SJSA1 (cell line): Measurements from ENCODE around the gene ACVRL1. TPM values are rescaled to one million over a fixed set of nuclear protein-coding genes. Genes with fewer than 3 reads are reported as not detected.

Experiments used
- DNase-seq, 2 experiments: peaks; one replicate each; pipeline ENCODE4 v3.0.0-alpha.2; 2015 to 2020; ENCODE audit warnings: low spot score in 2 of 2, low read depth in 1 of 2
- H3K27ac ChIP-seq: fragments of 250-450 bp; sonication (Bioruptor Pico); 2 replicates; pipeline ENCODE4 v1.5.1; 2020; ENCODE audit warnings: mild to moderate bottlenecking, moderate library complexity
- H3K27me3 ChIP-seq: fragments of 250-450 bp; sonication (Bioruptor Pico); replicated peaks from 2 replicates; pipeline ENCODE4 v1.5.1; 2020; ENCODE audit warnings: mild to moderate bottlenecking, moderate library complexity
- H3K36me3 ChIP-seq: fragments of 250-450 bp; sonication (Bioruptor Pico); 2 replicates; pipeline ENCODE4 v1.5.1; 2020; ENCODE audit warnings: mild to moderate bottlenecking
- H3K4me1 ChIP-seq: fragments of 250-450 bp; sonication (Bioruptor Pico); replicated peaks from 2 replicates; pipeline ENCODE4 v1.6.1; 2021; ENCODE audit warnings: mild to moderate bottlenecking
- H3K4me3 ChIP-seq: fragments of 250-450 bp; sonication (Bioruptor Pico); 2 replicates; pipeline ENCODE4 v1.5.1; 2020; ENCODE audit warnings: mild to moderate bottlenecking
- H3K9me3 ChIP-seq: fragments of 250-450 bp; sonication (Bioruptor Pico); replicated peaks from 2 replicates; pipeline ENCODE4 v1.5.1; 2020; ENCODE audit warnings: mild to moderate bottlenecking
- total RNA-seq: library from RNA; depleted of rRNA; stranded (reverse); fragments of >200 nt; shearing (Covaris generic); gene quantifications from 2 replicates; pipeline ENCODE4 v1.2.3, GENCODE V29; 2014

ACVRL1 gene
- total RNA-seq, 1 experiment from 2014 or later, result 23.3 TPM

DNA sequence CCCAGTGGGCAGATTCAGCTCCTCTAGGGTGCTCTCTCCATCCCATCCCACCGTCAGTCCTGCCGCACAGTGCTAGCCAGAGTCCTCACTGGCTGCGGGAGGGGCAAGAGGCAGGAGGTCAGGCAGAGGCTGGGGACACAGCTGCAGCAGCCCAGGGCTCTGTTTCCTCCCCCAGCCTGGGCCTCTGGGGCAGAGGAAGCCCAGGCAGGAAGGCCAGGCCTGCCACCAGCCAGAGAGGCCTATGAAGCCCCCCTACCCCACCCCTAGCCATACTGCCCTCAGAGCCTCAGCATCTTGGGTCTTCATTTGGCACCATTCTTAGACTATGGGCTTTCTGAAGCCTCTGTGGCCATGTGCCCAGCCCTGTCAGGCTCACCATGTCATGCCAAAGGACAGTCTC is 3.4 kb downstream of the ACVRL1 start:
- no peak overlapping the region for H3K4me3 ChIP-seq
- DNase-seq, result no peak

GRCh38 chr12:51911307-51911706 is 4.0 kb downstream of the ACVRL1 start:
- peaks cover 11% of the 10 kb centered on the region for H3K36me3 ChIP-seq
- peaks cover 45% of the 10 kb centered on the region for H3K4me1 ChIP-seq
- H3K9me3 ChIP-seq, result no peaks in the 10 kb centered on the region
- H3K4me3 ChIP-seq, result no peak overlapping the region
- no peaks in the 10 kb centered on the region for H3K27me3 ChIP-seq
- no peak for DNase-seq
- peak overlapping the region; percentile 53 for H3K27ac ChIP-seq

More for the DNA sequence above, 3.4 kb downstream of the ACVRL1 start:
- H3K9me3 ChIP-seq, result no peaks in the 10 kb centered on the region
- H3K4me1 ChIP-seq, result peaks cover 45% of the 10 kb centered on the region
- no peak overlapping the region for H3K27ac ChIP-seq
- no peaks in the 10 kb centered on the region for H3K27me3 ChIP-seq
- peaks cover 7% of the 10 kb centered on the region for H3K36me3 ChIP-seq

DNA sequence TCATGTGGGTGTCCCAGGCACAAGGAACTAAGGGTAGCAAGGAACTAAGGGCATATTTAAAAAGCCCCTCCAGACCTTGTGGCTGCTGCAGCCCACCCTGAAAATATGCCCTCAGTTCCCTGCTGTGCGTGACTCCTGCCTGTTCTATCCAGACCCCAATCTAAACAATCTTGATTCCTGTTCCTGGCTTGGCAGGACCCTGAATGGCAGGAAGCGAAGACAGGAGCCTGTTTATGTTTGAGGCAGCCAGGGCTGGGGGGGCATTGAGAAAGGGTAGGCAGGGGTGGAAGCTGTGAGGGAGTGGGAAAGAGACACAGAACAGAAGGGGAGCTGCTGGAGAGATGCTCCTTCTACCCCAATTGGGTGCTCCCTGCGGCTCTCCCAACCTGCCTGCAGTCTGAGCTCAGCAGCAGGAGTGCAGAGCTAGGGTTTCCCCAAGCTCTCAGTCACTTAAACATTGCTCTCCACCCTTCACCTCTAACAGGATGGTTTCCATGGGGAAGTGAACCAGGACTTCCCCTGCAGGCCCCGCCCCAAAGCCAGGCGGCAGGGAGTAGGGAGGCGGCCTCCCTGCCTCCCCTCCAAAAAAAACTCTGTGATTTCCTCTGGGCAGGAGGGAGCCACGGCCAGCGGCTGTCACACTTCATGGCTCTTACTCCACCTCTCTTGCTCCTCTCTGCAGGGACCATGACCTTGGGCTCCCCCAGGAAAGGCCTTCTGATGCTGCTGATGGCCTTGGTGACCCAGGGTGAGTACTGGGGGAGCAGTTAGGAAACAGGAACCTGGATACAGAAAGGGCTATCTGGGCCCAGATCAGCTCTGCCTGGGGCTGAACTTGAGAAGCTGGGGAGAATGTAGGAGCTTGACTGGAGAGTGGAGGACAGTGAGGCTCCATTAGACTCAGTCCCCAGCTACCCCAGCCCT is 4.7 kb downstream of the ACVRL1 start:
- peak; percentile 77 to 83 for DNase-seq
- peak overlapping the region; percentile 26 for H3K4me3 ChIP-seq
- H3K27me3 ChIP-seq, result no peaks in the 10 kb centered on the region
- peaks cover 45% of the 10 kb centered on the region for H3K4me1 ChIP-seq
- H3K36me3 ChIP-seq, result peaks cover 11% of the 10 kb centered on the region
- H3K9me3 ChIP-seq, result no peaks in the 10 kb centered on the region
- peak overlapping the region; percentile 53 for H3K27ac ChIP-seq

DNA sequence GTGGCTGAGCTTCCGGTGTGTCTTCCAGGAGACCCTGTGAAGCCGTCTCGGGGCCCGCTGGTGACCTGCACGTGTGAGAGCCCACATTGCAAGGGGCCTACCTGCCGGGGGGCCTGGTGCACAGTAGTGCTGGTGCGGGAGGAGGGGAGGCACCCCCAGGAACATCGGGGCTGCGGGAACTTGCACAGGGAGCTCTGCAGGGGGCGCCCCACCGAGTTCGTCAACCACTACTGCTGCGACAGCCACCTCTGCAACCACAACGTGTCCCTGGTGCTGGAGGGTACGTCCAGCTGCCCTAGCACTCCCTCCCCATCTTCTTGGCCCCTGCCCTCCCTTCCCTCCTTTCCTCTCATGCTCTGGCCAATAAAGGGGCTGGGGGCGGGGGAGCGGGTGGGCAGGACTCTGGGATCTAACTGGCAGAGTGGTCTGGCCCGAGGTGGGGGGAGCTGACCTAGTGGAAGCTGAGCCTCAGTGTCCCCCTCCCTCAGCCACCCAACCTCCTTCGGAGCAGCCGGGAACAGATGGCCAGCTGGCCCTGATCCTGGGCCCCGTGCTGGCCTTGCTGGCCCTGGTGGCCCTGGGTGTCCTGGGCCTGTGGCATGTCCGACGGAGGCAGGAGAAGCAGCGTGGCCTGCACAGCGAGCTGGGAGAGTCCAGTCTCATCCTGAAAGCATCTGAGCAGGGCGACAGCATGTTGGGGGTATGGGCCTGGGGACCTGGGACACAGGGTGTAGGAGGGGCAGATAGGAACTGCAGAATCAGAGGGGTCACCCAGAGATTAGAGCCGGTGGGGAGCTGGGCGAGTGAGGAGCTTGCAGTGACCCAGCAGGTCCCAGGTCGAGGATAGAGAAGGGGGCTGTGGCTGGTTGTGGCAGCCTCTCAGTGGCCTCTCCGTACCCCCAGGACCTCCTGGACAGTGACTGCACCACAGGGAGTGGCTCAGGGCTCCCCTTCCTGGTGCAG is 6.0 kb downstream of the ACVRL1 start:
- Histone ChIP-seq H3K9me3 (no peaks in the 10 kb centered on the region), H3K27ac (no peak overlapping the region), H3K4me3 (no peak overlapping the region), H3K4me1 (peaks cover 37% of the 10 kb centered on the region), H3K27me3 (no peaks in the 10 kb centered on the region), H3K36me3 (peaks cover 11% of the 10 kb centered on the region)
- DNase-seq, result no peak

DNA sequence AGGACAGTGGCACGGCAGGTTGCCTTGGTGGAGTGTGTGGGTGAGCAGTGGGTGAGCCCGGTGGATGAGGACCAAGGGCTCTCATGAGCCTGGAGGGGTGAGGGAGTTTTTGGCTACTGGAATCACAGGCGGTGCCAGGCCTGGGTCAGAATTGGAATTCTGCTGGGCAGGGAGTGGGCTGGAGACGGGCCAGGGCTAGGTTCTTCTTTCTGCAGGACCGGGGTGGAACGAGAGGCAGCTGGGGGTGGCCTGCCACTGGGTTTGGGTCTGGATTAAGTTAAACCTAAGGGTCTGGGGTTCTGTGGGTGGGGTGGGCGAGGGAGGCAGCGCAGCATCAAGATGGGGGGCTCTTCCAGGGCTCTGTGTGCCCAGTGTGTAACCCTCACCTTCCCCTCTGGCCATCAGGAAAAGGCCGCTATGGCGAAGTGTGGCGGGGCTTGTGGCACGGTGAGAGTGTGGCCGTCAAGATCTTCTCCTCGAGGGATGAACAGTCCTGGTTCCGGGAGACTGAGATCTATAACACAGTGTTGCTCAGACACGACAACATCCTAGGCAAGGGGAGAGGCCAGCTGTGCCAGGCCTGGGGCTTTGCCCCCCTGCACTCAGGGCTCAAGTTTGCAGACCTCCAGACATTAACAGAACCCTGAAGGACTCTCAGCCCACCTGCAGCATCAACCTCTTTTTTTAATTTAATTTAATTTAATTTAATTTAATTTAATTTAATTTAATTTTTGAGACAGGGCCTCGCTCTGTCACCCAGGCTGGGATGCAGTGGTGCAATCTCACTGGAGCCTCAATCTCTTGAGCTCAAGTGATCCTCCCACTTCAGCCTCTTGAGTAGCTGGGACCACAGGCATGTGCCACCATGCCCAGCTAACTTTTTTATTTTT is 7.0 kb downstream of the ACVRL1 start:
- H3K4me3 ChIP-seq, result no peak overlapping the region
- peaks cover 37% of the 10 kb centered on the region for H3K4me1 ChIP-seq
- no peaks in the 10 kb centered on the region for H3K27me3 ChIP-seq
- no peak for DNase-seq
- H3K36me3 ChIP-seq, result peaks cover 11% of the 10 kb centered on the region
- H3K9me3 ChIP-seq, result no peaks in the 10 kb centered on the region
- H3K27ac ChIP-seq, result no peak overlapping the region

DNA sequence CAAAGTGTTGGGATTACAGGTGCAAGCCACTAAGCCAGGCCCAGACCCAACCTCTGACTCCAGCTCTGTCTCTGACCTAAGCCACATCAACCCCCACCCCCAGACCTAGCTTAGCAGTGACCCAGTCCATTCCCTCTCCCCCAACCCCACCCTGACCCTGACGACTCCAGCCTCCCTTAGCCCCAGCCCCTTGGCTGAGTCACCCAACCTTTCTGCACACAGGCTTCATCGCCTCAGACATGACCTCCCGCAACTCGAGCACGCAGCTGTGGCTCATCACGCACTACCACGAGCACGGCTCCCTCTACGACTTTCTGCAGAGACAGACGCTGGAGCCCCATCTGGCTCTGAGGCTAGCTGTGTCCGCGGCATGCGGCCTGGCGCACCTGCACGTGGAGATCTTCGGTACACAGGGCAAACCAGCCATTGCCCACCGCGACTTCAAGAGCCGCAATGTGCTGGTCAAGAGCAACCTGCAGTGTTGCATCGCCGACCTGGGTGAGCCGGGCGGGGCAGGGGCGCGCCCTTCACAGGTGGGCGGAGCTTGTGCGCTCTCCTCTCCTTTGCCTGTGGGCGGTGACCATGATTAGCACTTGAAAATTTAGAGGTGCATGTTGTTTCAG is 7.8 kb downstream of the ACVRL1 start:
- Histone ChIP-seq H3K27ac (no peak overlapping the region), H3K9me3 (no peaks in the 10 kb centered on the region), H3K4me1 (peaks cover 30% of the 10 kb centered on the region), H3K4me3 (no peak overlapping the region), H3K36me3 (peaks cover 11% of the 10 kb centered on the region), H3K27me3 (no peaks in the 10 kb centered on the region)
- no peak for DNase-seq

DNA sequence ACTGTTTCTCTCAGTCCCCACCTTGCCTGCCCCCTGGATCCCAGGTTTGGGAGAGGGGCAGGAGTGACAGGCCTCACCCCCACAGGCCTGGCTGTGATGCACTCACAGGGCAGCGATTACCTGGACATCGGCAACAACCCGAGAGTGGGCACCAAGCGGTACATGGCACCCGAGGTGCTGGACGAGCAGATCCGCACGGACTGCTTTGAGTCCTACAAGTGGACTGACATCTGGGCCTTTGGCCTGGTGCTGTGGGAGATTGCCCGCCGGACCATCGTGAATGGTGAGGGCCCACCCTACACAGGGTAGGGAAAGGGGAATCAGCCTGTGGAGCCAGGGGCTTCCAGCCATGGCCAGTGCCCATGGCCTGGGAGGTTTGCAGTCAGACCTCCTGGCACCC is 8.6 kb downstream of the ACVRL1 start:
- Histone ChIP-seq H3K9me3 (no peaks in the 10 kb centered on the region), H3K4me1 (peaks cover 22% of the 10 kb centered on the region), H3K36me3 (peaks cover 11% of the 10 kb centered on the region), H3K27ac (no peak overlapping the region), H3K4me3 (no peak overlapping the region), H3K27me3 (no peaks in the 10 kb centered on the region)
- no peak for DNase-seq

DNA sequence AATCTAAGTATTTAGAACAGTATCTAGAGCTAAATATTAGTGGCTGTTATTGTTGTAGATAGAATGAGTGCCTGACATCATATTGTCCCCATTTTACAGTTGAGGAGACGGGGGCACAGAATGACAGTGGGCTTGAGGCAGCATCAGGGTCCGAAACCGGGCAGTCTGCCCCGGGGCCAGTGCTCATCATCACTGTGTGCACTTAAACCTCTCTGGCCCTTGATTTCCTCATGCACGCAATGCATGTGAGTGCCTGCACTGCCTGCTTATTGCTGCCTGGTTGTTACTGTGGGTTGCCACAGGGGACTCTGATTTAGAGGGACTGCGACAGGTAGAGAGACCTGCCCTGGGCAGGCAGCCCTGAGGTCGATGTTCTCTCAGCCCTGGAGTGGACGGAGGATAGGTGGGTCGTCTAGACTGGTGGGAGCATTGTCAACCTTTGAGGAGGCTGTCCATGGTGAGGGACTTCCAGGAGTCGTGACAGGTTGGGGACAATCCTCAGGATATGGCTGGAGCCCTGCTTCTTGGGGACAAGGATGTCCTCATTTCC is 9.8 kb downstream of the ACVRL1 start:
- H3K4me3 ChIP-seq, result no peak overlapping the region
- H3K4me1 ChIP-seq, result peaks cover 10% of the 10 kb centered on the region
- H3K27me3 ChIP-seq, result no peaks in the 10 kb centered on the region
- peaks cover 11% of the 10 kb centered on the region for H3K36me3 ChIP-seq
- DNase-seq, result no peak
- no peaks in the 10 kb centered on the region for H3K9me3 ChIP-seq
- H3K27ac ChIP-seq, result no peak overlapping the region

GRCh38 chr12:51917746-51918453 is 10.6 kb downstream of the ACVRL1 start:
- H3K4me3 ChIP-seq, result no peak overlapping the region
- H3K36me3 ChIP-seq, result peaks cover 11% of the 10 kb centered on the region
- no peaks in the 10 kb centered on the region for H3K9me3 ChIP-seq
- no peak for DNase-seq
- no peaks in the 10 kb centered on the region for H3K27me3 ChIP-seq
- H3K27ac ChIP-seq, result no peak overlapping the region
- H3K4me1 ChIP-seq, result peaks cover 2% of the 10 kb centered on the region

- H3K36me3 ChIP-seq, result peaks cover 11% of the 10 kb centered on the region
- H3K9me3 ChIP-seq, result no peaks in the 10 kb centered on the region
- no peaks in the 10 kb centered on the region for H3K27me3 ChIP-seq
- H3K27ac ChIP-seq, result no peak overlapping the region
- H3K4me3 ChIP-seq, result no peak overlapping the region
- H3K4me1 ChIP-seq, result no peaks in the 10 kb centered on the region
- no peak for DNase-seq
Measured at GRCh38 chr12:51920046-51920445, 12.7 kb downstream of the ACVRL1 start.

DNA sequence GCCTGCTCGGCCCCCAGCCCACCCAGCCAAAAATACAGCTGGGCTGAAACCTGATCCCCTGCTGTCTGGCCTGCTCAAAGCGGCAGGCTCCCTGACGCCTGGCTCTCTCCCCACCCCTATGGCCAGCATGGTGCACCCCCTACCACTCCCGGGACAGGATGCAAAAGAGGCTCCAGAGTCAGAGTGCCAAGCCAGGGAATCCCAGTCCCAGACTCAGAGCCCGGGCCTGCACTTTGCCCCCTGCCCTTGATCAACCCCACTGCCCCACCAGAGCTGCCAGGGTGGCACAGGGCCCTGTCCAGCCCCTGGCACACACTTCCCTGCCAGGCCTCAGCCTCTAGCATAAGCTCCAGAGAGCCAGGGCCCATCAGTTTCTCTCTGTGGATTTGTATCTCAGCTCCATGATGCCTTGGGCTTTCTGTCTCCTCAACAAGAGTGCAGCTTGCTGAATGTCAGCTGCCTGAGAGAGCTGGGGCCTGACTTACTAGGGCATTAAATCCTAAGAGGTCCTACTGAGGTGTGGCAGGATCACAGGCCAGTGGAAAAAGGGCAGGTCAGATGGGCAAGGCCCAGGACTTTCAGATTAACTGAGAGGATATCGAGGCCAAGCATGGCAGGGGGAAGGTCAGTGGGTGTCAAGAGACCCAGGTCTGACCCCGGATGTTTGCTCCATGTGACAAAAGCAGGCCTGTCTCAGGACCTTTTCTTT is 13.9 kb downstream of the ACVRL1 start:
- H3K4me3 ChIP-seq, result no peak overlapping the region
- DNase-seq, result no peak
- no peak overlapping the region for H3K27ac ChIP-seq
- H3K27me3 ChIP-seq, result no peaks in the 10 kb centered on the region
- H3K36me3 ChIP-seq, result no peaks in the 10 kb centered on the region; the same call in 1 of the 2 replicates
- no peaks in the 10 kb centered on the region for H3K9me3 ChIP-seq
- no peaks in the 10 kb centered on the region for H3K4me1 ChIP-seq

- no peaks in the 10 kb centered on the region for H3K4me1 ChIP-seq
- DNase-seq, result no peak
- H3K36me3 ChIP-seq, result no peaks in the 10 kb centered on the region
- H3K27me3 ChIP-seq, result no peaks in the 10 kb centered on the region
- no peak overlapping the region for H3K27ac ChIP-seq
- H3K9me3 ChIP-seq, result no peaks in the 10 kb centered on the region
- H3K4me3 ChIP-seq, result no peak overlapping the region
Measured at GRCh38 chr12:51922146-51922545, 14.8 kb downstream of the ACVRL1 start.
